ENCODE measurements around the gene ZNF514. TPM values are rescaled to one million over a fixed set of nuclear protein-coding genes. Genes with fewer than 3 reads are reported as not detected.
"Not testable (repeated sequence)": the region's sequence is repeated elsewhere in the genome, so short reads cannot be mapped to it uniquely, and the experiment has no call there.

The ZNF514 gene
- polyA plus RNA-seq, 1 donor = 21.0 TPM

GRCh38 chr2:95138702-95139101 lies 20.9 kb downstream of the ZNF514 start:
- DNase-seq (ENCODE audit: low read depth) = no peak

GRCh38 chr2:95122197-95122551 lies 37.5 kb downstream of the ZNF514 start:
- no peak for DNase-seq (ENCODE audit: low read depth)

- DNase-seq (ENCODE audit: low read depth) = peak; percentile 17
Measured at GRCh38 chr2:95121407-95122196, 38.0 kb downstream of the ZNF514 start, which contains the start of gene MRPS5. Gene MRPS5, minus strand, starts transcription at chr2:95121808. Its CDS starts 17 bp downstream, at chr2:95121791.

GRCh38 chr2:95121093-95121406 lies 38.6 kb downstream of the ZNF514 start:
- DNase-seq (ENCODE audit: low read depth) = no peak

GRCh38 chr2:95115418-95115817 lies 44.2 kb downstream of the ZNF514 start:
- DNase-seq (ENCODE audit: low read depth) = peak; percentile 20

GRCh38 chr2:95113464-95113863 lies 46.2 kb downstream of the ZNF514 start:
- DNase-seq (ENCODE audit: low read depth) = no peak

- no peak for DNase-seq (ENCODE audit: low read depth)
Measured at GRCh38 chr2:95110395-95110794, 49.3 kb downstream of the ZNF514 start.

- DNase-seq (ENCODE audit: low read depth) = no peak
Measured at GRCh38 chr2:95109260-95109659, 50.4 kb downstream of the ZNF514 start.

- no peak for DNase-seq (ENCODE audit: low read depth)
Measured at GRCh38 chr2:95106081-95106480, 53.6 kb downstream of the ZNF514 start.

- no peak for DNase-seq (ENCODE audit: low read depth)
Measured at GRCh38 chr2:95104606-95105005, 55.0 kb downstream of the ZNF514 start.

GRCh38 chr2:95099910-95100309 lies 59.7 kb downstream of the ZNF514 start:
- DNase-seq (ENCODE audit: low read depth) = no peak

- DNase-seq (ENCODE audit: low read depth) = not testable (repeated sequence)
Measured at GRCh38 chr2:95098273-95098672, 61.4 kb downstream of the ZNF514 start.

Other genes with a start within 250 kb of the ZNF514 start
- 2.5 TPM for gene MAL, start 134.1 kb downstream of the ZNF514 start, polyA plus RNA-seq (ENCODE audit: insufficient read length)
- 67.5 TPM for gene MRPS5, start 38.0 kb downstream of the ZNF514 start, polyA plus RNA-seq (ENCODE audit: insufficient read length)
- 4.9 TPM for gene ZNF2, start 6.0 kb upstream of the ZNF514 start, polyA plus RNA-seq (ENCODE audit: insufficient read length)
- 2.0 TPM for gene ZNF892, start 47.7 kb upstream of the ZNF514 start, polyA plus RNA-seq (ENCODE audit: insufficient read length)
- 1.5 TPM for gene PROM2, start 114.6 kb upstream of the ZNF514 start, polyA plus RNA-seq (ENCODE audit: insufficient read length)
- gene KCNIP3, start 137.5 kb upstream of the ZNF514 start, polyA plus RNA-seq (ENCODE audit: insufficient read length) = 7.9 TPM
- 20.3 TPM for gene FAHD2A, start 242.9 kb upstream of the ZNF514 start, polyA plus RNA-seq (ENCODE audit: insufficient read length)

Data from forelimb muscle (tissue), 1 donor.